HCT116 (cell line): Measurements from ENCODE around the gene CACNA1S. TPM values are rescaled to one million over a fixed set of nuclear protein-coding genes. Genes with fewer than 3 reads are reported as not detected.

Experiments used
- ATAC-seq: fragments of 200-7000 bp; cut with Tn5 transposase; 2 replicates; pipeline ENCODE4 v1.9.1; 2020; ENCODE audit warnings: mild to moderate bottlenecking, moderate library complexity
- BruUV-seq: library from RNA; stranded (reverse); fragments of 400-500 nt; replicated peaks from 2 replicates; lab custom pipeline; 2021; lab: Mats Ljungman, UMichigan
- CTCF ChIA-PET: fragments of 300-600 bp; sonication (Branson Sonifier 250); formaldehyde crosslinking; loops from one replicate; lab custom pipeline; 2021; ENCODE audit warnings: antibody characterized with exemption; lab: Charles Lee
- POLR2A ChIA-PET: fragments of 300-600, 350-600 bp; sonication (Branson Sonifier 250); formaldehyde crosslinking; loops from one replicate; lab custom pipeline; 2021; ENCODE audit warnings: antibody characterized with exemption; lab: Charles Lee
- RAD21 ChIA-PET, 2 experiments: fragments of 300-600 bp; sonication (Branson Sonifier 250); formaldehyde crosslinking; loops; one replicate each; lab custom pipeline; 2023; ENCODE audit warnings: low total read pairs in 2 of 2; ENCODE audit not compliant: uncharacterized antibody in 2 of 2, unreplicated experiment in 2 of 2, low non-redundant PET in 1 of 2; lab: Charles Lee
- DNase-seq: peaks from one replicate; pipeline ENCODE4 v3.0.0-alpha.2; 2010; ENCODE audit warnings: low read depth, low spot score
- H2AFZ ChIP-seq: fragments of 200-600 bp; shearing (Covaris generic), sonication (generic); 2 replicates; pipeline ENCODE4 v1.6.1; 2017; ENCODE audit warnings: low read depth, mixed run types, mixed read lengths, antibody characterized with exemption, low read length; ENCODE audit not compliant: poor library complexity, severe bottlenecking
- H3K27ac ChIP-seq: 2 replicates; pipeline ENCODE4 v1.5.1; 2012; ENCODE audit warnings: low read depth, low read length
- H3K27me3 ChIP-seq: fragments of 200-600 bp; sonication (generic); 2 replicates; pipeline ENCODE4 v1.6.1; 2016; ENCODE audit warnings: mixed run types, low read length, mixed read lengths; ENCODE audit not compliant: insufficient read depth
- H3K36me3 ChIP-seq, 2 experiments: fragments of 200-500 bp in 1 of 2; fragments of 200-600 bp in 1 of 2; sonication (Bioruptor generic) in 1 of 2; sonication (generic) in 1 of 2; 2 replicates each; pipeline versions ENCODE4 v1.5.1 to v1.6.1; 2014 to 2016; ENCODE audit warnings: low read length in 2 of 2, inconsistent platforms in 1 of 2, mixed read lengths in 1 of 2, mixed run types in 1 of 2; ENCODE audit not compliant: insufficient read depth in 2 of 2, control insufficient read depth in 1 of 2
- H3K4me1 ChIP-seq, 2 experiments: fragments of 200-600 bp in 1 of 2; sonication (generic) in 1 of 2; 2 replicates each; pipeline versions ENCODE4 v1.5.1 to v1.6.1; 2012 to 2017; ENCODE audit warnings: low read length in 2 of 2, inconsistent platforms in 1 of 2, mild to moderate bottlenecking in 1 of 2, mixed read lengths in 1 of 2, mixed run types in 1 of 2, moderate library complexity in 1 of 2; ENCODE audit not compliant: insufficient read depth in 2 of 2, control insufficient read depth in 1 of 2
- H3K4me2 ChIP-seq: fragments of 200-600 bp; sonication (generic); 2 replicates; pipeline ENCODE4 v1.6.1; 2017; ENCODE audit warnings: mixed run types, low read length, mixed read lengths
- H3K4me3 ChIP-seq, 2 experiments: fragments of 200-600 bp in 1 of 2; sonication (generic) in 1 of 2; replicated peaks in 1 of 2; 2 replicates each; pipeline ENCODE4 v1.5.1; 2011 to 2016; ENCODE audit warnings: low read length in 2 of 2, control low read depth in 1 of 2, low read depth in 1 of 2, mild to moderate bottlenecking in 1 of 2, mixed read lengths in 1 of 2, mixed run types in 1 of 2
- H3K79me2 ChIP-seq: fragments of 200-600 bp; sonication (generic); 2 replicates; pipeline ENCODE4 v1.6.1; 2017; ENCODE audit warnings: mild to moderate bottlenecking, mixed run types, low read length, moderate library complexity, mixed read lengths; ENCODE audit not compliant: insufficient read depth
- H3K9ac ChIP-seq: fragments of 200-600 bp; sonication (generic); 2 replicates; pipeline ENCODE4 v1.6.1; 2016; ENCODE audit warnings: low read length, mixed read lengths
- H3K9me2 ChIP-seq: fragments of 200-600 bp; sonication (generic), shearing (Covaris generic); 2 replicates; pipeline ENCODE4 v1.6.1; 2017; ENCODE audit warnings: mixed run types, mild to moderate bottlenecking, moderate library complexity; ENCODE audit not compliant: insufficient read depth
- H3K9me3 ChIP-seq, 2 experiments: fragments of 200-500 bp in 1 of 2; fragments of 200-600 bp in 1 of 2; sonication (Bioruptor generic) in 1 of 2; sonication (generic) in 1 of 2; 2 replicates each; pipeline ENCODE4 v1.6.1; 2014 to 2017; ENCODE audit warnings: low read length in 2 of 2, mixed read lengths in 2 of 2, inconsistent platforms in 1 of 2, low read depth in 1 of 2, mild to moderate bottlenecking in 1 of 2, mixed run types in 1 of 2, moderate library complexity in 1 of 2; ENCODE audit not compliant: control insufficient read depth in 1 of 2, insufficient read depth in 1 of 2
- H4K20me1 ChIP-seq: fragments of 200-600 bp; sonication (generic), shearing (Covaris generic); 2 replicates; pipeline ENCODE4 v1.6.1; 2017; ENCODE audit warnings: mixed run types, mild to moderate bottlenecking, moderate library complexity; ENCODE audit not compliant: insufficient read depth
- CEBPB ChIP-seq: IDR thresholded peaks from 2 replicates; pipeline ENCODE4 v1.6.1; 2012; ENCODE audit warnings: low read depth
- EGR1 ChIP-seq: IDR thresholded peaks from 2 replicates; pipeline ENCODE4 v1.6.1; 2012; ENCODE audit warnings: low read depth
- ELF1 ChIP-seq: IDR thresholded peaks from 2 replicates; pipeline ENCODE4 v1.6.1; 2012; ENCODE audit warnings: low read depth, borderline replicate concordance
- EZH2 ChIP-seq: fragments of 200-600 bp; sonication (generic); IDR thresholded peaks from 2 replicates; pipeline ENCODE4 v1.6.1; 2017; ENCODE audit warnings: antibody characterized with exemption, mixed run types
- EZH2phosphoT487 ChIP-seq: fragments of 200-600 bp; IDR thresholded peaks from 2 replicates; pipeline ENCODE4 v1.6.1; 2018; ENCODE audit warnings: antibody characterized with exemption, borderline replicate concordance
- FOSL1 ChIP-seq: IDR thresholded peaks from 2 replicates; pipeline ENCODE4 v1.6.1; 2012; ENCODE audit warnings: low read depth
- JUND ChIP-seq: IDR thresholded peaks from 2 replicates; pipeline ENCODE4 v1.6.1; 2012
- MAX ChIP-seq: IDR thresholded peaks from 2 replicates; pipeline ENCODE4 v1.6.1; 2012
- POLR2A ChIP-seq: IDR thresholded peaks from 2 replicates; pipeline ENCODE4 v1.7.0; 2011; ENCODE audit warnings: borderline replicate concordance; ENCODE audit not compliant: insufficient read depth, insufficient read length; ENCODE audit errors: extremely low read depth
- POLR2AphosphoS5 ChIP-seq: IDR thresholded peaks from 2 replicates; pipeline ENCODE4 v1.6.1; 2011; ENCODE audit warnings: mild to moderate bottlenecking, low read depth, low read length, moderate library complexity
- SIN3A ChIP-seq: IDR thresholded peaks from 2 replicates; pipeline ENCODE4 v1.6.1; 2012; ENCODE audit warnings: low read depth
- SP1 ChIP-seq: IDR thresholded peaks from 2 replicates; pipeline ENCODE4 v1.6.1; 2012; ENCODE audit warnings: low read depth
- SRF ChIP-seq: IDR thresholded peaks from 2 replicates; pipeline ENCODE4 v1.6.1; 2012; ENCODE audit warnings: low read depth
- TCF7L2 ChIP-seq: IDR thresholded peaks from 2 replicates; pipeline ENCODE4 v1.7.0; 2011; ENCODE audit warnings: borderline replicate concordance, inconsistent platforms; ENCODE audit not compliant: insufficient read depth, insufficient read length; ENCODE audit errors: extremely low read depth
- YY1 ChIP-seq: IDR thresholded peaks from 2 replicates; pipeline ENCODE4 v1.6.1; 2011; ENCODE audit warnings: low read length, low read depth, moderate library complexity, mild to moderate bottlenecking; ENCODE audit not compliant: insufficient replicate concordance; ENCODE audit errors: extremely low read depth
- ZBTB33 ChIP-seq: IDR thresholded peaks from 2 replicates; pipeline ENCODE4 v1.6.1; 2011; ENCODE audit warnings: mild to moderate bottlenecking, low read length, moderate library complexity; ENCODE audit not compliant: insufficient replicate concordance; ENCODE audit errors: extremely low read depth
- intact Hi-C: fragments of 100-400 bp; cut with micrococcal nuclease; formaldehyde crosslinking; loops from 2 replicates; pipeline ENCODE4 v1.10.0; 2022
- total RNA-seq: library from RNA; stranded (reverse); gene quantifications from one replicate; pipeline ENCODE4 v1.2.1, GENCODE V29; 2021; ENCODE audit not compliant: unreplicated experiment

Gene CACNA1S
- total RNA-seq, 1 experiment from 2014 or later: not detected

GRCh38 chr1:201038186-201038876, 73.9 kb downstream of the CACNA1S start:
- no peak overlapping the region for H3K9ac ChIP-seq
- no peaks in the 10 kb centered on the region for H3K9me2 ChIP-seq
- no peak overlapping the region for H3K27ac ChIP-seq
- peaks cover 0 to 3% of the 10 kb centered on the region in 2 experiments; a peak in 1 of 4 replicates for H3K4me1 ChIP-seq
- ATAC-seq: no peak
- no TSS peak for BruUV-seq
- H3K27me3 ChIP-seq: peaks cover 7% of the 10 kb centered on the region; the same call in 1 of the 2 replicates
- ChIA-PET POLR2A (no interaction called here), CTCF (no interaction called here), RAD21 (no interaction called here)
- intact Hi-C loops: no loop called here
- H3K4me3 ChIP-seq: no peak overlapping the region
- H4K20me1 ChIP-seq: no peaks in the 10 kb centered on the region
- TF ChIP-seq JUND: no peak
- no peak for TF ChIP-seq EZH2phosphoT487
- no peak for TF ChIP-seq EGR1
- TF ChIP-seq TCF7L2: no peak
- TF ChIP-seq YY1: no peak
- no peak for TF ChIP-seq ELF1
- H3K36me3 ChIP-seq: no peaks in the 10 kb centered on the region
- no peaks in the 10 kb centered on the region for H3K9me3 ChIP-seq
- H3K4me2 ChIP-seq: no peak overlapping the region
- H3K79me2 ChIP-seq: no peaks in the 10 kb centered on the region
- DNase-seq: no peak
- no peak overlapping the region for H2AFZ ChIP-seq

GRCh38 chr1:201036188-201036842, 75.9 kb downstream of the CACNA1S start:
- H3K9me3 ChIP-seq: no peaks in the 10 kb centered on the region
- no peaks in the 10 kb centered on the region for H3K36me3 ChIP-seq
- BruUV-seq: no TSS peak
- H3K27me3 ChIP-seq: peaks cover 7% of the 10 kb centered on the region; the same call in 1 of the 2 replicates
- intact Hi-C loops: no loop called here
- H3K4me3 ChIP-seq: no peak overlapping the region
- no peaks in the 10 kb centered on the region for H3K4me1 ChIP-seq
- TF ChIP-seq ZBTB33: no peak
- no peak for TF ChIP-seq YY1
- TF ChIP-seq MAX: no peak
- no peak for TF ChIP-seq SRF
- no peak for TF ChIP-seq JUND
- TF ChIP-seq ELF1: no peak
- no peak for TF ChIP-seq CEBPB
- no peak for TF ChIP-seq POLR2A
- no peak for TF ChIP-seq POLR2AphosphoS5
- no peak for TF ChIP-seq FOSL1
- no peak for TF ChIP-seq SIN3A
- TF ChIP-seq EZH2: no peak
- no peak for TF ChIP-seq SP1
- ATAC-seq (no peak), DNase-seq (no peak)
- no peak overlapping the region for H2AFZ ChIP-seq
- H4K20me1 ChIP-seq: no peaks in the 10 kb centered on the region
- ChIA-PET POLR2A (interaction anchor here (1.5 kb wide), 1 partner anchor 11 kb away, joined by 3 read pairs; no protein-coding TSS in a partner anchor), RAD21 (no interaction called here), CTCF (interaction anchor here (1.6 kb wide), 1 partner anchor 64 kb away, joined by 7 read pairs; no protein-coding TSS in a partner anchor)
- no peak overlapping the region for H3K9ac ChIP-seq
- no peak overlapping the region for H3K4me2 ChIP-seq
- no peaks in the 10 kb centered on the region for H3K79me2 ChIP-seq
- H3K27ac ChIP-seq: no peak overlapping the region
- no peaks in the 10 kb centered on the region for H3K9me2 ChIP-seq
